SU-DHL-6 (cell line): ENCODE data around the gene PUS1.

ENCODE experiments used
- H2AFZ ChIP-seq: fragments of 200-600 bp; sonication (generic); 2 replicates; pipeline ENCODE4 v1.6.1; 2014; ENCODE audit warnings: low read depth, mild to moderate bottlenecking, moderate library complexity, mixed read lengths, antibody characterized with exemption, low read length; ENCODE audit not compliant: severe bottlenecking
- H3F3A ChIP-seq: fragments of 200-600 bp; shearing (Covaris generic); 2 replicates; pipeline ENCODE4 v1.6.0; 2016; ENCODE audit warnings: antibody characterized with exemption, mild to moderate bottlenecking; ENCODE audit not compliant: insufficient read depth
- H3K27ac ChIP-seq: fragments of 200-600 bp; sonication (generic); 2 replicates; pipeline ENCODE4 v1.5.1; 2016; ENCODE audit warnings: low read depth, mild to moderate bottlenecking, low read length, moderate library complexity, mixed read lengths
- H3K27me3 ChIP-seq: fragments of 200-600 bp; sonication (generic), shearing (Covaris generic); 2 replicates; pipeline ENCODE4 v1.6.0; 2014; ENCODE audit warnings: mild to moderate bottlenecking, low read length
- H3K36me3 ChIP-seq: fragments of 200-600 bp; sonication (generic); 2 replicates; pipeline ENCODE4 v1.6.1; 2014; ENCODE audit warnings: mild to moderate bottlenecking, low read length, mixed read lengths
- H3K4me2 ChIP-seq: fragments of 300-600, 200-600 bp; shearing (Covaris generic), sonication (generic); 2 replicates; pipeline ENCODE4 v1.6.0; 2014; ENCODE audit warnings: low read length, low read depth, mild to moderate bottlenecking; ENCODE audit not compliant: poor library complexity, severe bottlenecking
- H3K4me3 ChIP-seq: fragments of 200-600 bp; sonication (generic); 2 replicates; pipeline ENCODE4 v1.5.1; 2014; ENCODE audit warnings: antibody characterized with exemption, low read length, mild to moderate bottlenecking, mixed read lengths; ENCODE audit not compliant: insufficient read depth, poor library complexity, severe bottlenecking
- H3K79me2 ChIP-seq: fragments of 200-600 bp; sonication (generic); 2 replicates; pipeline ENCODE4 v1.6.1; 2014; ENCODE audit warnings: mild to moderate bottlenecking, low read length, moderate library complexity; ENCODE audit not compliant: insufficient read depth
- H3K9ac ChIP-seq: fragments of 200-600 bp; sonication (generic); 2 replicates; pipeline ENCODE4 v1.7.0; 2014; ENCODE audit warnings: mild to moderate bottlenecking, low read length
- H3K9me2 ChIP-seq: fragments of 200-600 bp; sonication (generic); replicated peaks from 2 replicates; pipeline ENCODE4 v1.6.1; 2014; ENCODE audit warnings: low read length; ENCODE audit not compliant: insufficient read depth
- H3K9me3 ChIP-seq: fragments of 200-600 bp; sonication (generic); 2 replicates; pipeline ENCODE4 v1.6.1; 2014; ENCODE audit warnings: low read length, mixed read lengths; ENCODE audit not compliant: insufficient read depth
- H4K20me1 ChIP-seq: fragments of 200-600 bp; sonication (generic); 2 replicates; pipeline ENCODE4 v1.6.1; 2014; ENCODE audit warnings: low read depth, mild to moderate bottlenecking, antibody characterized with exemption, low read length, moderate library complexity, mixed read lengths
- EZH2phosphoT487 ChIP-seq: fragments of 200-600 bp; sonication (generic), shearing (Covaris generic); conservative IDR thresholded peaks from 2 replicates; pipeline ENCODE4 v1.6.1; 2018; ENCODE audit warnings: mild to moderate bottlenecking, antibody characterized with exemption, low read length, moderate library complexity, mixed read lengths
- TF ChIP-seq, protein P1 (sequence below): fragments of 200-600 bp; sonication (generic); IDR thresholded peaks from one replicate; pipeline ENCODE4 v1.5.1; 2017; ENCODE audit warnings: antibody characterized with exemption, mild to moderate bottlenecking, low read length, moderate library complexity; ENCODE audit not compliant: insufficient read depth, poor library complexity, severe bottlenecking

PUS1 gene

GRCh38 chr12:131910302-131911027, 18.6 kb upstream of the PUS1 start:
- no peak overlapping the region for H3K9ac ChIP-seq
- no peaks in the 10 kb centered on the region for H3K36me3 ChIP-seq
- H4K20me1 ChIP-seq: no peaks in the 10 kb centered on the region
- H3K27me3 ChIP-seq: no peaks in the 10 kb centered on the region
- no peak overlapping the region for H3K4me2 ChIP-seq
- H3K79me2 ChIP-seq: no peaks in the 10 kb centered on the region
- TF ChIP-seq, protein P1, sequence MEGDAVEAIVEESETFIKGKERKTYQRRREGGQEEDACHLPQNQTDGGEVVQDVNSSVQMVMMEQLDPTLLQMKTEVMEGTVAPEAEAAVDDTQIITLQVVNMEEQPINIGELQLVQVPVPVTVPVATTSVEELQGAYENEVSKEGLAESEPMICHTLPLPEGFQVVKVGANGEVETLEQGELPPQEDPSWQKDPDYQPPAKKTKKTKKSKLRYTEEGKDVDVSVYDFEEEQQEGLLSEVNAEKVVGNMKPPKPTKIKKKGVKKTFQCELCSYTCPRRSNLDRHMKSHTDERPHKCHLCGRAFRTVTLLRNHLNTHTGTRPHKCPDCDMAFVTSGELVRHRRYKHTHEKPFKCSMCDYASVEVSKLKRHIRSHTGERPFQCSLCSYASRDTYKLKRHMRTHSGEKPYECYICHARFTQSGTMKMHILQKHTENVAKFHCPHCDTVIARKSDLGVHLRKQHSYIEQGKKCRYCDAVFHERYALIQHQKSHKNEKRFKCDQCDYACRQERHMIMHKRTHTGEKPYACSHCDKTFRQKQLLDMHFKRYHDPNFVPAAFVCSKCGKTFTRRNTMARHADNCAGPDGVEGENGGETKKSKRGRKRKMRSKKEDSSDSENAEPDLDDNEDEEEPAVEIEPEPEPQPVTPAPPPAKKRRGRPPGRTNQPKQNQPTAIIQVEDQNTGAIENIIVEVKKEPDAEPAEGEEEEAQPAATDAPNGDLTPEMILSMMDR: no peak
- TF ChIP-seq EZH2phosphoT487: no peak
- H3K4me3 ChIP-seq: no peak overlapping the region
- no peaks in the 10 kb centered on the region for H3K9me3 ChIP-seq
- H3K9me2 ChIP-seq: no peaks in the 10 kb centered on the region
- no peak overlapping the region for H2AFZ ChIP-seq
- no peaks in the 10 kb centered on the region for H3F3A ChIP-seq
- H3K27ac ChIP-seq: no peak overlapping the region

- H3K79me2 ChIP-seq: no peaks in the 10 kb centered on the region
- no peaks in the 10 kb centered on the region for H3K9me2 ChIP-seq
- no peaks in the 10 kb centered on the region for H3F3A ChIP-seq
- H3K27ac ChIP-seq: no peak overlapping the region
- H3K4me2 ChIP-seq: no peak overlapping the region
- H3K9ac ChIP-seq: no peak overlapping the region
- no peak overlapping the region for H2AFZ ChIP-seq
- H3K9me3 ChIP-seq: no peaks in the 10 kb centered on the region
- H3K4me3 ChIP-seq: no peak overlapping the region
- H3K27me3 ChIP-seq: no peaks in the 10 kb centered on the region
- no peak for TF ChIP-seq EZH2phosphoT487
- TF ChIP-seq, protein P1: no peak
- H3K36me3 ChIP-seq: no peaks in the 10 kb centered on the region
- no peaks in the 10 kb centered on the region for H4K20me1 ChIP-seq
Measured at GRCh38 chr12:131911028-131911650, 17.9 kb upstream of the PUS1 start.

GRCh38 chr12:131911851-131912477, 17.1 kb upstream of the PUS1 start:
- Histone ChIP-seq H3K36me3 (no peaks in the 10 kb centered on the region), H4K20me1 (no peaks in the 10 kb centered on the region), H2AFZ (no peak overlapping the region), H3K27me3 (no peaks in the 10 kb centered on the region), H3K79me2 (no peaks in the 10 kb centered on the region), H3K4me3 (no peak overlapping the region), H3K9me2 (no peaks in the 10 kb centered on the region), H3K27ac (no peak overlapping the region), H3K9ac (no peak overlapping the region), H3K4me2 (no peak overlapping the region), H3K9me3 (no peaks in the 10 kb centered on the region), H3F3A (no peaks in the 10 kb centered on the region)
- TF ChIP-seq EZH2phosphoT487: no peak
- TF ChIP-seq, protein P1: no peak
